K562 (cell line): ENCODE measurements around the gene SLC25A20. TPM values are rescaled to one million over a fixed set of nuclear protein-coding genes. Genes with fewer than 3 reads are reported as not detected.

Experiments used
- ATF3 ChIP-seq, 2 experiments: fragments of 450-650 bp in 1 of 2; sonication (generic) in 1 of 2; formaldehyde crosslinking in 1 of 2; IDR thresholded peaks in 1 of 2; conservative IDR thresholded peaks in 1 of 2; 2 replicates each; pipeline versions ENCODE4 v1.6.1 to v1.8.1; 2016 to 2023; ENCODE audit warnings: mild to moderate bottlenecking in 2 of 2, moderate library complexity in 2 of 2, inconsistent platforms in 1 of 2, missing genetic modification reagents in 1 of 2
- BCOR ChIP-seq: fragments of 450-650 bp; IDR thresholded peaks from 2 replicates; pipeline ENCODE4 v1.6.1; 2016
- BMI1 ChIP-seq: fragments of 150-350 bp; IDR thresholded peaks from 2 replicates; pipeline ENCODE4 v1.6.1; 2014; ENCODE audit warnings: low read length
- CXXC5 ChIP-seq: fragments of 250-450 bp; sonication (Bioruptor Pico); IDR thresholded peaks from 2 replicates; pipeline ENCODE4 v1.8.0; 2022; ENCODE audit warnings: inconsistent platforms, mild to moderate bottlenecking, moderate library complexity
- ELF1 ChIP-seq: fragments of 200-800 bp; sonication (Bioruptor generic); IDR thresholded peaks from 2 replicates; pipeline ENCODE4 v1.6.1; 2016; ENCODE audit warnings: missing genetic modification characterization, missing compliant biosample characterization
- MYC ChIP-seq, 2 experiments: fragments of 250-450 bp in 1 of 2; sonication (Bioruptor Pico) in 1 of 2; IDR thresholded peaks; 2 replicates each; pipeline versions ENCODE4 v1.5.1 to v1.6.1; 2012 to 2021; ENCODE audit warnings: low read depth in 2 of 2, borderline replicate concordance in 1 of 2, improper control_type of control experiment in 1 of 2, low read length in 1 of 2, mild to moderate bottlenecking in 1 of 2, moderate library complexity in 1 of 2
- NCOA6 ChIP-seq: fragments of 450-650 bp; IDR thresholded peaks from 2 replicates; pipeline ENCODE4 v1.6.1; 2017; ENCODE audit warnings: mild to moderate bottlenecking
- PURB ChIP-seq: sonication (generic); formaldehyde crosslinking; IDR thresholded peaks from 2 replicates; pipeline ENCODE4 v1.9.0; 2021; ENCODE audit warnings: low read depth, mild to moderate bottlenecking, missing genetic modification reagents
- SMARCA5 ChIP-seq: fragments of 450-650 bp; IDR thresholded peaks from 2 replicates; pipeline ENCODE4 v1.6.1; 2016
- USF1 ChIP-seq: sonication (generic); formaldehyde crosslinking; IDR thresholded peaks from 2 replicates; pipeline ENCODE4 v1.9.0; 2022; ENCODE audit warnings: mild to moderate bottlenecking, missing genetic modification reagents
- polyA plus RNA-seq, 8 experiments: library from polyadenylated mRNA; depleted of rRNA in 4 of 8; stranded (reverse) in 5 of 8; unstranded in 3 of 8; fragments of >200 nt; fragmentation: Nextera tagmentation in 2 of 8; fragmentation: Illumina TruSeq in 1 of 8; extraction: Ambion mirVana in 2 of 8; extraction: Trizol in 1 of 8; gene quantifications; 2 replicates each; pipeline versions ENCODE4 v1.2.1 to v1.2.3, GENCODE V29; 2011 to 2014; ENCODE audit warnings: inconsistent platforms in 1 of 8, missing spikeins in 1 of 8
- total RNA-seq, 7 experiments: library from RNA; depleted of rRNA in 6 of 7; stranded (reverse); fragments of >200 nt in 6 of 7; fragmentation: Illumina TruSeq in 2 of 7; extraction: Trizol in 2 of 7; gene quantifications; 2 replicates each; pipeline versions ENCODE4 v1.2.1 to v1.2.3, GENCODE V29; 2011 to 2021; ENCODE audit warnings: low replicate concordance in 1 of 7
- TF ChIP-seq, protein P1 (sequence below), 2 experiments: fragments of 450-650 bp in 1 of 2; sonication (generic) in 1 of 2; formaldehyde crosslinking in 1 of 2; IDR thresholded peaks; 2 replicates each; pipeline versions ENCODE4 v1.7.1 to v1.9.0; 2016 to 2022; ENCODE audit warnings: inconsistent platforms in 1 of 2, mild to moderate bottlenecking in 1 of 2, missing genetic modification reagents in 1 of 2

SLC25A20 gene
- total and polyA plus RNA-seq, 9 of the 15 experiments (the other 6 are each of a cell fraction or from before 2014, with no cell fraction given), result 14.3 to 48.1 (median 21.6) TPM

GRCh38 chr3:48898383-48899234 lies at the start of gene SLC25A20 (continued):
- TF ChIP-seq ELF1 (tag) (peak; percentile 75), PURB (CRISPR knock-in tag) (no peak), ATF3 (IDR thresholded peaks at IDR 0.05) (no peak), ATF3 (CRISPR knock-in tag; conservative IDR thresholded peaks at IDR 0.05) (peak; percentile 61; the same call in 1 of the 2 replicates), BCOR (peak; percentile 94), CXXC5 (CRISPR knock-in tag) (peak; percentile 60), SMARCA5 (peak; percentile 84; the same call in 1 of the 2 replicates), NCOA6 (no peak), BMI1 (no peak), USF1 (CRISPR knock-in tag) (peak; percentile 50), MYC (IDR thresholded peaks at IDR 0.05; ENCODE audit: low read depth, low read length) (peak; percentile 37; the same call in 1 of the 2 replicates), MYC (CRISPR knock-in tag; IDR thresholded peaks at IDR 0.05; ENCODE audit: borderline replicate concordance, low read depth) (no peak)
- TF ChIP-seq, protein P1, sequence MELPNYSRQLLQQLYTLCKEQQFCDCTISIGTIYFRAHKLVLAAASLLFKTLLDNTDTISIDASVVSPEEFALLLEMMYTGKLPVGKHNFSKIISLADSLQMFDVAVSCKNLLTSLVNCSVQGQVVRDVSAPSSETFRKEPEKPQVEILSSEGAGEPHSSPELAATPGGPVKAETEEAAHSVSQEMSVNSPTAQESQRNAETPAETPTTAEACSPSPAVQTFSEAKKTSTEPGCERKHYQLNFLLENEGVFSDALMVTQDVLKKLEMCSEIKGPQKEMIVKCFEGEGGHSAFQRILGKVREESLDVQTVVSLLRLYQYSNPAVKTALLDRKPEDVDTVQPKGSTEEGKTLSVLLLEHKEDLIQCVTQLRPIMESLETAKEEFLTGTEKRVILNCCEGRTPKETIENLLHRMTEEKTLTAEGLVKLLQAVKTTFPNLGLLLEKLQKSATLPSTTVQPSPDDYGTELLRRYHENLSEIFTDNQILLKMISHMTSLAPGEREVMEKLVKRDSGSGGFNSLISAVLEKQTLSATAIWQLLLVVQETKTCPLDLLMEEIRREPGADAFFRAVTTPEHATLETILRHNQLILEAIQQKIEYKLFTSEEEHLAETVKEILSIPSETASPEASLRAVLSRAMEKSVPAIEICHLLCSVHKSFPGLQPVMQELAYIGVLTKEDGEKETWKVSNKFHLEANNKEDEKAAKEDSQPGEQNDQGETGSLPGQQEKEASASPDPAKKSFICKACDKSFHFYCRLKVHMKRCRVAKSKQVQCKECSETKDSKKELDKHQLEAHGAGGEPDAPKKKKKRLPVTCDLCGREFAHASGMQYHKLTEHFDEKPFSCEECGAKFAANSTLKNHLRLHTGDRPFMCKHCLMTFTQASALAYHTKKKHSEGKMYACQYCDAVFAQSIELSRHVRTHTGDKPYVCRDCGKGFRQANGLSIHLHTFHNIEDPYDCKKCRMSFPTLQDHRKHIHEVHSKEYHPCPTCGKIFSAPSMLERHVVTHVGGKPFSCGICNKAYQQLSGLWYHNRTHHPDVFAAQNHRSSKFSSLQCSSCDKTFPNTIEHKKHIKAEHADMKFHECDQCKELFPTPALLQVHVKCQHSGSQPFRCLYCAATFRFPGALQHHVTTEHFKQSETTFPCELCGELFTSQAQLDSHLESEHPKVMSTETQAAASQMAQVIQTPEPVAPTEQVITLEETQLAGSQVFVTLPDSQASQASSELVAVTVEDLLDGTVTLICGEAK (IDR thresholded peaks at IDR 0.05), result peak; percentile 80
- TF ChIP-seq, protein P1 (CRISPR knock-in tag; IDR thresholded peaks at IDR 0.05), result no peak
